Measurements from ENCODE around the gene CYFIP2.

CYFIP2 gene

DNA sequence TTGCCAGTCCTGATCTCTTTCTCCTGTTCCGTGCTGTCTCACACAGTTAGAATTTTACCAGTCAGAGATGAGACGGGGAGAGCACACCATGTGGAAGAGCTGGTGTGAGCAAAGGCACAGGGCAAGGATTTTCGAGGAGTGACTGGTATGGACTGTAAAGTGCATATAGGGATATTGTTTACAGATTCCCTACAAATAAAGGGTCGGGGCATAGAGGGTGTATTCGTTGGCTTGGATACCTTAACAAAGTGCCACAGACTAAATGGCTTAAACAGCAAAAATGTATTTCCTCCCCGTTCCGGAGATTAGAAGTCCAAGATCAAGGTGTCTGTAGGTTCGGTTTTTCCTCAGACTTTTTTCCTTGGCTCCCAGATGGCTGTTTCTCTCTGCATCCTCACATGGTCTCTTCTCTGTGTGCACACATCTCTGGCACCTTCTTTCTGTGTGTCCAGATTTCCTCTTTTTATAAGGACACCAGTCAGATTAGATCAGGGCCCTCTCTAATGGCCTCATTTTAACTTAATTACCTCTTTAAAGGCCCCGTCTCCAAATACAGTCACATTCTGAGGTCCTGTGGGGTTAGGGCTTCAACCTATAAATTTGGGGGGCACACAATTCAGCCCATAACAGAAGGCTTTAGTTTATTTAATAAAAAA is 23.4 kb downstream of the CYFIP2 start:
- no peak for DNase-seq

DNA sequence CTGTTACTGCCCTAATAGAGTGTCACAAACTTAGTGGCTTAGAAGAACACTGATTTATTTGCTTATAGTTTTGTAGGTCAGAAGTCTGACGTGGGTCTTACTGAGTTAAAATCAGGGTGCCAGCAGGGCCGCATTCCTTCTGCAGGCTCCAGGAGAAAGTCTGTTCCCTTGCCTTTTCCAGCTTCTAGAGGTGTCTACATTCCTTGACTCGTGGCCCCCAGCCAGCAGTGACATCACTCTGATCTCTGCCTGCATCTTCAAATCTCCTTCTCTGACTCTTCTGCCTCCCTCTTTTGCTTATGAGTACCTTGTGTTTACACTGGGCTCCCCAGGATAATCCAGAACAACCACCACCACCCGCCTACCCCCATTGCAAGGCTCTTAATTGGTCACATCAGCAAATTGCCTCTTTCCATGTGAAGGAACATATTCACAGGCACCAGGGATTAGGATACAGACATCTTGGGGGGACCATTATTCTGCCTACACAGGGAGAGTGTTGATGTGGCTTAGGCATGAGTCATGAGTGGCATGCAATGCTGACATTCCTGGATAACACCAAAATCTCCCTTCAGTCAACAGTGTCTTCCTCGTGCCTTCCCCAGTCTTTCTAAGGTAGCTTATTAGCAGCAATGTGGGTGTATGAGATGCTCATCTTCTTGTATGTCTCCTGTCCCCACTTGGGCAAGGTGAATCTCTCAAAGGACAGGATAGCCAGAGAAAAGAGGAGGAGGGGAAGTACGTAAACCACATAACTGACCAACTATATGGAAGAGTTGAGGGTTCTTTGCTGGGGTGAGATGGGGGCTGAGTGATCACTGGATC is 24.4 kb downstream of the CYFIP2 start:
- DNase-seq, result no peak

DNA sequence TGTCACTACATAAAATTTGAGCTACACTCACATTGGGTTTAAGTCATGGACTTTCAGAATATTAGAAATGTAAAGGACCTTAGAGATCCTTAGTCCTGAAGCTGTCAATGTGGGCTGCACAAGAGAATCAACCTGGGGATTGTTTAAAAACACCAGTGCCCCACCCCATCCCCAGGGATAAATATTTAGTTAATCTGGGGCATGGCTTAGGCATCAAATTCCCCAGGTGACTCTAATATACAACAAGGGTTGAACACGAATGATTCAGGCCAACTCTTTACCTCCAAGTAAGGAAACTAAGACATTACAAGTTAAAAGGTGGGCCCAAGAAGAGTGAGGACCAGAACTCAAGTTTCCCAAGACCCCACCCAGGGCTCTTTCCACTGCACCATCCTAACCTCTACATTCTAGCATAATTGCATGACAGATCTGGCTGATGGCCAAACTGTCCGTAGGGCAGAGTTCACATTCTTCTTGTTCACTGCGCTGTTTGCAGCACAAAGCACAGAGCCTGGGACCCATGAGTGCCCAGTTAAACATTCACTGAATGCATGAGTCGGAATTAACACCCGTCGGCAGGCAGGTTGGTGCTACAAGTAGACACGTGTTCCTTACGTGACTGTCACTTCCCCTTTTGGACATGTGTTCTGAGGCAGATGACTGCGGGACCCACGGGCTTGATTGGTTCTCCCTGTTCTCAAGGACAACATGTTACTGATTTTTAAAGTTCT is 25.2 kb downstream of the CYFIP2 start:
- no peak for DNase-seq

DNA sequence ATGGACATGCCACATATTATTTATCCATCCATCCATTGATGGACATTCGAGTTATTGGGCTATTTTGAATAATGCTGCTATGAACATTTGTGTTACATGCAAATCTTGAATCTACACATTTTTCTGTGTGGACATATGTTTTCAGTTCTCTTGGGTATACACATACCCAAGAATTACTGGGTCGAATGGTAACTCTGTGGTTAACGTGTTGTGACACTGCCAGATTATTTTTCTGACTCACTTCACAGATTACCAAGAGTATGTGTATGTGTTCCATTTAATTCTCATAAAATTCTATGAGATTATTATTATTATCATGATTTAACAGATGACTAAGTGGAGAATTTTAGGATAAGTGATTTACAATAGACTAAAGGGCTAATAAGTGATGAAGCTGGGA is 26.7 kb downstream of the CYFIP2 start:
- no peak for DNase-seq

DNA sequence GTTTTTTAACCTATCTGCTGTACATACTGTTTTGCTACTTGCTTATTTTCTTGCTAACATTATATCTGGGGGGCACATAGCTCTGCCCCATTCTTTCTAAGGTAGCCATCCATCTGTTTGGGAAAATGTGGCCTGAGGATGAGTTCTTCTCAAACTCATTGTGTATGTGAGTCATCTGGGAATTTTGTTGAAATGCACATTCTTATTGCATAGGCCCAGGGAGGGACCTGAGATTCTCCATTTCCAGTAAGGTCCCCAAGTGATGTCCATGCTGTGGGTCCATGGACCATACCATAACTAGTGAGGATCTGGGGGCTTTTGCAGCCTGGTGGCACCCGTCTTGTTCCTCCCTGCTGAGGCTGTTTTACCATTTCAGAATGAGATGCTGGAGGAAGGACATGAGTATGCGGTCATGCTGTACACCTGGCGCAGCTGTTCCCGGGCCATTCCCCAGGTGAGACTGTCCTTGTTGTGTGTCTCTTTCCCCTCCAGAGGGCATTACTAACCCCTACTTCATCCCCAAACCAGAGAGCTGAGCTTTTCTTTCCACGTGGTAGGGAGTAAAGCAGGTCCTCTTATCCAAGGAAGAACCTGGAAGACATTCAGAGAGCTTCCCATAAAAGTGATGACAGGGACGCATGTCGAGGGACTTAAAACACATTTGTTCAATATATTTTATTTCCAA is 28.6 kb downstream of the CYFIP2 start:
- DNase-seq, result no peak

DNA sequence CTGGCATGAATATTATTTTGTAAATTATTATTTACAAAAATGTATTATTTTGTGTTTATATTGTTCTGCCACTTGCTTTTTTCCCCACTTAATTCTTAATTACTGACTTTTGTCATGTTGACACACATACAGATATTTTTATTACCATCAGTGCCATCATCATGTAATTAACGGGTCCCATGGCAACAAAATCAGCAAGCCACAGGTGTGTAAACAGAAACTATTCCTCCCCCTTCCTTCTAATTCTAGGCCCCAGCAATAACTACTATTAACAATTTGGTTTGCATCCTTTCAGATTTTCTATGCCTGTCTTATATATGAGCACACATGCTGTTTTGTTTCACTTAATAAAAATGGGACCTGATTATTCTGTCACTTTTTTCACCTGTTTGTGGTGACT is 29.3 kb downstream of the CYFIP2 start:
- no peak for DNase-seq

DNA sequence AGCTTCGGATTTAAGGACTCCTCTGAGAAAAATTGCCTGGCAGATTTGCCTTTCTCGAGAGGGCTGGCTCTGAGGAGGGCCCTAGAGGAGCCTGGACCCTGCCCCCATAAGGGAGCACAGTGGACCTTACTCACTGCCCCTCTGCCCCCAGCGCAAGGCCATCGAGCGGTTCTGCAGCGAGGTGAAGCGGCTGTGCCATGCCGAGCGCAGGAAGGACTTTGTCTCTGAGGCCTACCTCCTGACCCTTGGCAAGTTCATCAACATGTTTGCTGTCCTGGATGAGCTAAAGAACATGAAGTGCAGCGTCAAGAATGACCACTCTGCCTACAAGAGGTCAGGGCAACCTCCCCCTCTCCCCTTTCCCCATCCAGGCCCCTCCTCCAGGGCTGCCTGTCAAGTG is 34.6 kb downstream of the CYFIP2 start:
- DNase-seq, result no peak

DNA sequence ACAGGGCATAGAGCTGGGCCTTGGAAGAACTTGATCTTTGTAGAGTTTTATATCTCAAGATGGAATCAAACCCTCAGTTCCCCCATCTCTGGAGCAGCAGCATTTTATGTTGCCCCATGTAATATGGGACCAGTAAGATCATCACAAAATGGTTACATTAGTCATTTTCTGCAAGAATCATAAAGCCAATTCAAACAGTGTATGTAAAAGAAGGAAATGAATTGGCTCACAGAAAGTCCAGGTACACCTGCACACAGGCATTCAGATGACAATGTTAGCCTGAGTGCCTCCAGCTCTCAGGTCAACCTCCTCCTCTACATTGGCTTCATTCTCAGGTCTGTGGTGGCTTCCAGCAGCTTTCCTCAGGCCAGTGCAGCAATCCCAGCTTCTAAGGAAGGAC is 35.1 kb downstream of the CYFIP2 start:
- no peak for DNase-seq

DNA sequence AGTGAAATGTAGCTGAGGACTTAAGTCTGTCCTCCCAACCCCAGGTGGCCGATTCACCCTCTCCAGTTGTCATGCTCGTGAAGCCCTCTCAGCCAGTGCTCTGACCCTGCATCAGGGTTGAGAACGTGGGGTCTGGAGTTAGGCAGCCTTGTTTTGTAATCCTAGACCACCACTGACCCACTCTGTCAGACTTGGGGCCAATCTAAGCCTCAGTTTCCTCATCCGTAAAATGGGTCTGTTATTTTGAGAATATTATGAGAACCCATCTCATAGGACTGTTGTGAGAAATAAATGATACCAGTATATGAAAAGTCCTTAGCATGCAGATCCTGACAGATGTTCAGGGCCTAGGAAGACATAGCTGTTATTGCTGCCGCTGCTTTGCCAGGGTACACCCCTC is 37.1 kb downstream of the CYFIP2 start:
- DNase-seq, result no peak

DNA sequence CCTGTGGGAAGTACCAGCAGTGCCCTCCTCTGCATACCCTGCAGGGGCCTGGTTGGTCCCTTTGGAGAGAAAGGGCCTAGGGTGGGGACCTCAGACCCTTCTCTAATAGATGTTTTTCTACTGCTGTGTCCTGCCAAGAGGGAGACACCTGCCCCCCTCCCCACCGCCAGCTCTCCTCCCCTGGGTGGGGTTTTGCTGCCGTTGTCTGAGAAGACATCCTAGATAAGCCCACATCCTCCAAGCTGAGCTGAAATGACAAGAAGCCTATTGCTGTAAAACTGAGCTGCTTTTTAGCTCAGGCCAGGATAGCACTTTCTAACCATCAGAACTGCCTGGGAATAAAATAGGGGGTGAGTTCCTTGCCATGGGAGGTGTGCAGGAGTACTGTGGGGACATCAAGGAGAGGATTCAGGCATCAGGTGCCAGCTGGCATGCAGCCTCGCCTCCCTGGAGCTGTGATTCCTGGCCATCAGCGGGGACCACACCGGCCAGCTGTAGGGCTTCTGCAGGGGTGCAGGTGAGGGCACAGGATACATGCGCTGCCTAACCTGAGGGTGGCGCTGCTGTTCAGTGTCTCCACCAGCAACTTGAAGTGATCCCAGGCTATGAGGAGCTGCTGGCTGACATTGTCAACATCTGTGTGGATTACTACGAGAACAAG is 37.9 kb downstream of the CYFIP2 start:
- DNase-seq, result no peak

DNA sequence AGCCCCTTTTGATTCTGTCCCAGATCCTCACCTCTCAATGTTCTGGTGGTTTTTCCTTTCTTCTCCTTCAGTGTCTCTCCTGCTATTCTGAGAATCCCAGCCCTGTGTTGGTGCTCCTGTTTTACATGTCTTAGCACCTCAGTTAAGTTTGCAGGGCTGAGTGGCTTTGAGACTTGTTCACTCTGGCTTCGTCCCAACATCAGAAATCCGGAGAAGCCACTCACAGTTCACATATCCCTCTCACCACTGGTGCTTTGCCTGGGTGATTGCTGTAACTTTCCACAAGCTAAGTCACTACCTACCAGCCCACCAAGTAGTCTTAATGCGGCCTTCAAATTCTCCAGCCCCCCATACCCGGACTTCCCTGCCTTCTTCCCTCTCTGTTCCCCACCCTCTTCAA is 40.2 kb downstream of the CYFIP2 start:
- DNase-seq, result no peak

DNA sequence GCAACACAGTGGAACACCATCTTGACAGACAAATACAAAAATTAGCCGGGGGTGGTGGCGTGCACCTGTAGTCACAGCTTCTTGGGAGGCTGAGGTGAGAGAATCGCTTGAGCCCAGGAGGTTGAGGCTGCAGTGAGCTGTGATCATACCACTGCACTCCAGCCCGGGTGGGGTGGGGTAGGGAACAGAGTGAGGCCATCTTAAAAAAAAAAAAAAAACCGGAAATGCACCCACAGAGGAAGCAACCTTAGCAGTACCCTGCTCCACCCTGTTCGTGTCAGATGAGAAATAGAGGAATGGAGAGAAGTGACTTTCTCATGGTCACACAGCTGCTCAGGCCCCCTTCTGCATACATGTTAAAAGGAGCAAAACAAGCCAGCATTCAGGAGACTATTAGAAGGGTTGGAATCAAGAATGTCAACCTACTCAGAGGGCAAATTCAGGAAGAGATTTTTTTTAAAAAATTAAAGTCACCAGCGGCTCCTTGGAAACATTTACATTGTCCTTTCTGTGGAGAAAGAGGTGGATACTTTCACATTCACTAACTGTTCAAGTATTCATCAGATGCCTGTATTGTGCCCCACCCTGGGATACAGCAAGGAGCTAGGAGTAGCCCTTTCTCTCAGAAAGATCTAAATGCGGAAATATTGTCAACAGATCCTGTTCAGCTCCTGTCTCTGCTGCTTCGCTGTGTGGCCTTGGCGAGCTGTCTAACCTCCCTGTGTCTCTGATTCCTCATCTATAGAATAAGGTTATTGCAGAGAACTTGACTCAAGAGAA is 41.0 kb downstream of the CYFIP2 start:
- no peak for DNase-seq

DNA sequence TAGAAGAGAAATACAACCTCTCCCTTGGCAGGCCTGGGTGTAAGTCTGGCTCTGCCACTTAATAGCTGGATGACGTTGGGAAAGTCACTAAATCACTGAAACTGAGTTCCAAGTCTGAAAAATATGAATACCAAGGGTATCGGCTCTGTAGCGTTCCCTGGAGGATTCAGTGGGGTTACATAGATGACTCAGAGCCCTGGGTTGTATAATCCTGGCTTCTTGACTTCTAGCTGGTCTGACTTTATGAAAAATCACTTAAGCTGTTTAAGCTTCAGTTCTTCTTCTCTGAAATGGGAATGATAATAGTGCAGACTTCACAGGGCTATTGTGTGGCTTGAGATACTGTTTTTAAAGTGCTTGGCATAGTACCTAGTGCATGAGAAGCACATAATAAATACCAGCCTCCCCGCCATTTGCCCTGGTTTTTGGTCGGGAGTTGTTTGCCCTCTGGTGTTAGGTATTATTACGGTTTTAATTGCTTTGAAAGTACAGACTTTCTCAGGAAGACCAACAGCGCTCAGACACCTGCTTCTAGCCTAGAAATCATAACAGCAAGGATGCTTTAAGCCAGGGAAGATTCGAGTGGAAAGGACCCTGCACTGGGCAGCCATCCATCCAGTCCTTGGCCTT is 43.0 kb downstream of the CYFIP2 start:
- DNase-seq, result no peak

DNA sequence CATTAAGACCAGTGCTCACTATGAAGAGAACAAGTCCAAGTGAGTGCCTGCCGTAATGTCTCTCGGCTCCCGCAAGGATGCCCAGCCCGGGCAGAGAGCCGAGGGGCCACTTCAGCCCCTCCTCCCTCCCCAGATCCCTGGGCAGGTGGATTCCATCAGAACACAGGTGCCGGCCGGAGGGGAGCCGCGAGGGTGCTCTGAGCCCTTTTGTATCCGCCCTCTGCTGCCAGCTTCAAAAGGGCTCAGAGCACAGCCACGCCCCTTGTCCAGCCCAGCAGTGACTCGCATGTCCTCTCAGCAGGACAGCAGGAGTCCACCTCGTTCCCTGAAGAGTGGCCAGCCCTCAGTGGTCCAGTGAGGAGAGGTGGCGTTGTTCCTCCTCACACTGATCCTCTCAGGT is 43.9 kb downstream of the CYFIP2 start:
- DNase-seq, result no peak

DNA sequence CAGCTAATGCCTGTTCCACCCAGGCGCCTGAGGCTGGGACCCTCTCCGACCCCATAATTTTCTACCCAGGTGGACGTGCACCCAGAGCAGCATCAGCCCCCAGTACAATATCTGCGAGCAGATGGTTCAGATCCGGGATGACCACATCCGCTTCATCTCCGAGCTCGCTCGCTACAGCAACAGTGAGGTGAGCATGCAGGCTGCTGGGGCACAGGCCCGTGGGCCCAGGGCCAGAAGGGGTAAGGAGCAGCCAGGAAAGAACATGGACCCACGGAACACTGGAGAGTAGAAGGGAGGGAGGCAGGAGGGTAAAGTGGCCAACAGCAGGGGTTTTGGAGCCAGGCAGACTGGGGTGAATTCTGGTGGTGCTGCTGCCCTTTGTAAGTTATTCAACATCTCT is 45.7 kb downstream of the CYFIP2 start:
- no peak for DNase-seq

DNA sequence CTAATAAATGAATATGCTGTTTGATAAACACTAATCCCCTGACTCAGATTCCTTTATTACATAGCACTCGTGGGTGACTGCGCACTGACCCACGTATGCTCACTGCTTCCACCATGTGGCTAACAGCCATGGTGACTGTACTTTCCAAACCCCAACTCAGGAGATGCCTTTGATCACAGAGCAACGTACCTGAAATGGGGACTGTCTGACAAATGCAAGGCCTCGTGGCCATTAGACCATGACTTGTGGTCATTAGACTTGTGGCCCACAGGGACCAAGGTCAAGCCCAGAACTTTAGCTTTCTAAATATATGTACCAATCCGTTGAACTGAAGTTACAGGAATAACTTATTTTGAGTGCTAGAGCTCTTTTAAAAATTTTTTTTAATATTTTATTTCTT is 46.6 kb downstream of the CYFIP2 start:
- no peak for DNase-seq

DNA sequence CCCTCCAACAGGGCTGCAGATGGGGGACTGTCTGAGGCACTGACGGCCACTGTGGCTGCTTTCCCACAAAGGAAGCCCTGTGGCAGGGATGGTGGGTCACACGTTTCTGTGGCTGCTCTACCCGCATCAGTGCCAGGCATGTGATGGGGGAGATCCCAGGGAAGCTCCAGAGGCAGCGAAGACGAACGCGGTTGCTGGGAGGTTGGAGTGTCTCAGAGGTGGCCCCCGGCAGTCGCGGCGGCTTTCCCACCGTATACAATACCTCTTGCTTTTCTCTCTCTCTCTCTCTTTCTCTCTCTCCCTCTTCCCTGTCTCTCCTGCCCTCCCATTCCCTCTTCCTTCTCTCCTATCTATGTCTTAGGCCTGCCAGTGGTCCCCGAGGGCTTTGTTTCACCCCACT is 56.7 kb downstream of the CYFIP2 start:
- DNase-seq, result no peak

DNA sequence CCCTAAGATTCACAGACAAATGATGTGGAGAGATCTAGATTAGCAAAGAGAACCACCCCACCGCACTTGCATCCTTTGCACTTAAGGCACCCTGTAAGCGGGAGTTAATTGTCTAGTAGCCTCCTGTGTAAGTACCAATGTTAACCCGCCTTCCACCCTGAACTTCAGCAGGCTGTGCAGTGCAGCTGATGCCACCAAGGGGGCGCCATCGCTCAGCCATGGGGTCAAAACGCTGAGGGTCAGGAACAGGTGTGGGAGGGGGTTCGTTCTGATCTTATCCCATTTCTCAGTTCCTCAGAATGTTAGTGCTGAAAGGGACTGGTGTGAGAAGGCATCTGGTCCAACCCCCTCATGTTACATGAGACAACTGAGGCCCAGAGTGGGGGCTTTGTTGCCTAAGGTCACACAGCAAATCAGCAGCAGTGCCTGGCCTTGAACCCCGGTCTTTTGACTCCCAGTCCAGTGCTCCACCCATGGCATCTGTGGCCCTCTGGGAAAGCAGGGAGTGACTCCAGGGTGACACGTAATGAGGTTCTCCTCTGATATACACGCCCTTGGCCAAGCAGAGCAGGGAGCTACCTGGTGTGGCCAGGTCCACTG is 57.3 kb downstream of the CYFIP2 start:
- DNase-seq, result no peak

DNA sequence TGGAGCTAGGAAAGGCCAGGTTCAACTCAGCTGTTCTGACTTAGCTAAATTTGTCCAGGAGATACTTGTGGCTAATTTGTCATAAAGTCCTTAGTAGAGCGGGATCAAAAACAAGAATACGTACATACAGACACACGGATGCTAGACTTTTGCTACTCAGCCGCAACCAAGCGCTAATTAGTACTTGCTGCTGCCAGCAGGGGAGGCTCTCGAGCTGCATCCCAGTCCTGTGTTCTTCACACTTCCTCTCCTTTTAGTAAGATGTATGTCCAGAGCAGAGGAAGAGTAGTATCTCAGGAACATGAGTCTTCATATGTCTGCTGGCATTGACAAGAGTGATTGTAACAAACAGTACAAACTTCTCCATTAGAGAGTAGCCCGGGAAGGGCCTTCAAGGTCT is 58.3 kb downstream of the CYFIP2 start:
- no peak for DNase-seq

DNA sequence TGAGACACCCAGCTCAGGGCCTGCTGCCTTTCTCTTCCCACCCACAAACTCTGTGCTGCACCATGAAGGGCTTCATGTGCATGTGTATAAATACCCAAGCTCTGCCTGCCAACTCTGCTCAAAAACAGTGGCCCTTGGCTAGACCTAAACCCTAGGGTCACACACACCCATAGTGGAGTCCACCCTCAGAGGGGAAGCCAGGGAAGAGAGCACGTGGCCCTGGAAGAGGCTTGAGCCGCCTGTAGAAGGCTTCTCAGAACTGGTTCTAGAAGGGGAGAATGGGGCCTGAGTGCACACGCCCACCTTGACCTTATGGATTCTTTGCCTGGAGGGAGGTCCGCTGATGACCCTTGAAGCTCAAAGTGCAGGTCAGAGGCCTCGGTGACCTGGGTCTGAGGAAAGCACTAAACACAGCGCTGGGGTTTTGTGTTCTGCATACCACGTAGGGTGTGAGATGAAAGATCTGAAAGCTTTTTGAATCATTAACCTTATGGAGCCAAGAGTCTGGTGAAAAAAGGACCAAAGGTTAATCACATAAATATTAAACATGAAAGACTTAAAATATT is 60.6 kb downstream of the CYFIP2 start:
- DNase-seq, result no peak

DNA sequence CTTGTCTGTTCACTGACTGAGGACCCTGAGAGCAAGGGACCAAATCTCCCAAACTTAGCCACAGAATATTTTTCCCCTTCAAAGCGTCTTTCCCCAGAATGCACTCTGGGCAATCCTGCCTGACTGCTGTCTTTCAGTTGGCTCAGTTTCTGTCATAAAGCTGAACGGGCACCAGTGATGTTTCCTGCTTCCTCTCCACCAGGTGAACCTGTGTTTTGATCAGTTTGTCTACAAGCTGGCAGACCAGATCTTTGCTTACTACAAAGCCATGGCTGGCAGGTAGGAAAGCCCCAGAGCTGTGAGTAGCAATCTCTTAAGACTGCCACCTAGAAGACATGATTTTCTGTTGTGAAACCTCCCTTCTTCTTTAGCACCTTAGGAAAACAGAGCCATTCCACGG is 61.8 kb downstream of the CYFIP2 start:
- no peak for DNase-seq
